ENCODE results near the gene MAGEA3.
"Not testable (repeated sequence)": the region's sequence is repeated elsewhere in the genome, so short reads cannot be mapped to it uniquely, and the experiment has no call there.

The MAGEA3 gene

DNA sequence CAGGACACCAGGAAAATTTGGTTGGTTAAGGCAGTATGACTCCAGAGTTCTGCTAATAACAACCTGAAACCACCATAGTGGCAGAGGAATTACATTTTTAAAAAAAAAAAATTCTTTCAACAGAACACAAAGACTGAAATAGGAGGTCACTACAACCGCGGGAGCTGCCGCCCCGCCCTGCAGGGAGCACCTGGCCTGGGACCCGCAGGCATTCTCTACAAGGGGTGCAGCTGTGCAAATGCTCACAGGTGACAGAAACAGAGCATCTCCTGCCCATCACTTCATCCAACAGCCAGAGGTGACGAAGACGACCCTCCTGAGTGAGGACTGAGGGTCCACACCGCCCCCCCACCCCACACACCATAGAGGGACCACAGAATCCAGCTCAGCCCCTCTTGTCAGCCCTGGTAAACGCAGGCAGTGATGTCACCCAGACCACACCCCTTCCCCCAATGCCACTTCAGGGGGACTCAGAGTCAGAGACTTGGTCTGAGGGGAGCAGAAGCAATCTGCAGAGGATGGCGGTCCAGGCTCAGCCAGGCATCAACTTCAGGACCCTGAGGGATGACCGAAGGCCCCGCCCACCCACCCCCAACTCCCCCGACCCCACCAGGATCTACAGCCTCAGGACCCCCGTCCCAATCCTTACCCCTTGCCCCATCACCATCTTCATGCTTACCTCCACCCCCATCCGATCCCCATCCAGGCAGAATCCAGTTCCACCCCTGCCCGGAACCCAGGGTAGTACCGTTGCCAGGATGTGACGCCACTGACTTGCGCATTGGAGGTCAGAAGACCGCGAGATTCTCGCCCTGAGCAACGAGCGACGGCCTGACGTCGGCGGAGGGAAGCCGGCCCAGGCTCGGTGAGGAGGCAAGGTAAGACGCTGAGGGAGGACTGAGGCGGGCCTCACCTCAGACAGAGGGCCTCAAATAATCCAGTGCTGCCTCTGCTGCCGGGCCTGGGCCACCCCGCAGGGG lies at the start of gene MAGEA3:
TSS of gene MAGEA3 (plus strand) at position 843 of the 980 bp plus-strand sequence. CDS start 2,039 bp downstream, outside the sequence.
- DNase-seq (ENCODE audit: low read depth, low spot score), result not testable (repeated sequence)

- DNase-seq (ENCODE audit: low read depth, low spot score), result no peak
Measured at GRCh38 chrX:152652060-152652459, 46.5 kb upstream of the MAGEA3 start.

- no peak for DNase-seq (ENCODE audit: low read depth, low spot score)
Measured at GRCh38 chrX:152652467-152652866, 46.1 kb upstream of the MAGEA3 start.

DNA sequence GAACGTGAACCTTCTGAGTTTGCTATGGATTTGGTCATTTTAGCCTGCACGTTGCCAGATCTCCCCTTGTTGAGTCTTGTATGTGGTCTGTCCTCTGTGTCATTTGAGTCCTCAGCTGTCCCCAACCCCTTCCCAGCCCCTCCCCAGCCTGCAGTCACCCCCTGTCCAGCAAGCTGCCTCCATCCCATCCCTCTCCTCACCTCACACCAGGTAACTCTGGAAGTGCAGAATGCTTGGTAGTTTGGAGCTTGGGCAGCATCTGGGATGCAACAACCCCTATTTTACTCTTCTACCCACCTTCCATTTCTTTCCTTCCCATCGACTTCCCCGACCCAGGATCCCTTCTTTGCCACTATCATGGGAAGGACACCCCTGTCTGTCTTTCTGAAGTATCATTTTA lies 42.5 kb upstream of the MAGEA3 start:
- DNase-seq (ENCODE audit: low read depth, low spot score), result no peak

DNA sequence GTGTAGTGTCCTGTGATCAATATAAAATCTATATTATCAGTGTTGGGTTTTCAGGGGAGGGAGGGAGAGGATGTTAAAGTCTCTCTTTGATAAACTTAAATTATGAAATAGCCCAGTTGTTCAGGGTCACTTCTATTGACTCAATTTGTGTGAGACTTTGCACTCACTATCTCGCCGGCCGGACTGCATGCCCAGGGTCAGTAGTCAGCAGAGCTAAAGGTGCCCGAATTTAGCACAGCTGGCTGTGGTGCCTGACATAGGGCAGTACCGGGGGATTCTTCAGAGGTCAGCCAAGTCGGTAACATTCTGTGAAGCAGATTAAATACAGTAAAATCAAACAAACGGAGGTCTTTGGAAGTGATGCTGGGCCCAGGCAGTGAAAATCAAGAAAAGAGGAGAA lies 41.7 kb upstream of the MAGEA3 start:
- no peak for DNase-seq (ENCODE audit: low read depth, low spot score)

DNA sequence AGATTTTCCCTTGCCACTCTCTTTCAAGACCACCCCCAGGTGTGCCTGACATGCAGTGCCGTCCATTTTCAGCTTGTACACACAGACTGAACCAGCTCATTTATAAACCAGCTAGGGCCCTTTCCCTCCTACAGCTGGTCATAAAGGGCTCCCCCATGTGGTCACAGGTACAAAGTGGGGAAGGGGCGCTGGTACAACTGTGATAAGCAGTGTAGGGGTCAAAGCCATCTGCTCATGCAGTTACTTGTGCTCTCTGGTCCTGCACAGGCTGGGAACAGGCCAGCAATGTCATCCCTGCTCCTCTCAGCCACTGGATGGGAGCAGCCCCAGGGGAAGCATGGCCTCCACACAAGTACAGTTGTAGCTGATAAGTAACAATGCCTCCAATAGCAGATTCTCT lies 40.3 kb upstream of the MAGEA3 start:
- no peak for DNase-seq (ENCODE audit: low read depth, low spot score)

GRCh38 chrX:152663086-152663485 lies 35.5 kb upstream of the MAGEA3 start:
- DNase-seq (ENCODE audit: low read depth, low spot score), result no peak

DNA sequence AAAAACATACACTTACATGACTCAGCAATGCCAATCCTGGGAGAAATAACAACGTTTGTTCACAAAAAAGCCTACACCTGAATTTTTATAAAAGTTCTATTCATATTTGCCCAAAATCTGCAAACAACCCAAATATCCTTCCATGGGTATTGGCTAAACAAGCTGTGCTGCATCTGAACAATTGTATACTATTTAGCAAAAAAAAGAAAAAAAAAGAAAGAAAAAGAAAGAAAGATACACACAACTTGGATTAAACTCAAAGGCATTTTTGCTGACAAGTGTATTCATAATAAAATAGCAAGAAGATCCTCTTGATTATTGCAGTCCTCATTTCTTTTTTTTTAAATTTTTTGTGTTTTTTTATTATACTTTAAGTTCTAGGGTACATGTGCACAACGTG lies 24.5 kb upstream of the MAGEA3 start:
- DNase-seq (ENCODE audit: low read depth, low spot score), result no peak

DNA sequence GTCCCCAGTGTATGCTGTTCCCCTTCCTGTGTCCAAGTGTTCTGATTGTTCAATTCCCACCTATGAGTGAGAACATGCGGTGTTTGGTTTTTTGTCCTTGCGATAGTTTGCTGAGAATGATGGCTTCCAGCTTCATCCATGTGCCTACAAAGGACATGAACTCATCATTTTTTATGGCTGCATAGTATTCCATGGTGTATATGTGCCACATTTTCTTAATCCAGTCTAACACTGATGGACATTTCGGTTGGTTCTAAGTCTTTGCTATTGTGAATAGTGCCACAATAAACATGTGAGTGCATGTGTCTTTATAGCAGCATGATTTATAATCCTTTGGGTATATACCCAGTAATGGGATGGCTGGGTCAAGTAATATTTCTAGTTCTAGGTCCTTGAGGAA lies 23.9 kb upstream of the MAGEA3 start:
- DNase-seq (ENCODE audit: low read depth, low spot score), result not testable (repeated sequence)

DNA sequence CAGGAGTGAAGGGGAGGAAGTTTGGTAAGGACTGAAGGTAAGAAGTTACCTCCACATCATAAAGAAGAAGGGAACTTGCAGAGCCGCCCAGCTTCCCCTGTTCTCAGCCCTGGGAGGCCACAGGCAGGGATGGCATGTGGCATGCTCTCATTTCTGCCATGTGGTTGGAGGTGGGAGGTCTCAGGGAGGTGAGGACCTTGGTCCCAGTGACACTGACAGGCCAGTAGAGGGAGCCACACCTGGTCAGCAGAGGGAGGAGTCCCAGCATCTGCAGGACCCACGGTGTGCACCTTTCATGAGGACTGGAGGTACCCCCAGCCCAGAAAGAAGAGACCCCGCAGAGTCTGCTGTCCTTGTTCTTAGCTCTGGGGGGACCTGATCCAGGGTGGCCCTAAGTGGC lies 17.6 kb upstream of the MAGEA3 start:
- DNase-seq (ENCODE audit: low read depth, low spot score), result not testable (repeated sequence)

- not testable (repeated sequence) for DNase-seq (ENCODE audit: low read depth, low spot score)
Measured at GRCh38 chrX:152700390-152700789, 1.8 kb downstream of the MAGEA3 start.

DNA sequence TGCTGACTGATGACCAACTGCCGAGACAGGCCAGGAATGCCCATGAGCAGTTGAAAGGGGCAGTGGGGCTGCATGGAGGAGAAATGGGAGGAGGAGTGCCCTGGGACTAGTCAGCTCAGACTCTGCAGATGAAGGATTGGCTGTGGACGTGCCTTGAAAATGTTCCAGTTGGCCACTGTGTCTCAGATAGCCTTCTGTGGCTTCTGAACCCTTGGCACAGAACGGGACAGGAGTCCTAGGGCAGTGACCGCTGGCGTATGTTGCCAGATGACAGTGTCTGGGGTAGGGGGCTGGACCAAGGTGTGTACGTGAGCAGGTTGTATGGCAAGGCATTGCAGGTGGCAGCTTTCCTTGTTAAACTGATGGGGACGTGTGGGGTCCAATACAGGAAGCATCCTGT lies 7.9 kb downstream of the MAGEA3 start:
- not testable (repeated sequence) for DNase-seq (ENCODE audit: low read depth, low spot score)

DNA sequence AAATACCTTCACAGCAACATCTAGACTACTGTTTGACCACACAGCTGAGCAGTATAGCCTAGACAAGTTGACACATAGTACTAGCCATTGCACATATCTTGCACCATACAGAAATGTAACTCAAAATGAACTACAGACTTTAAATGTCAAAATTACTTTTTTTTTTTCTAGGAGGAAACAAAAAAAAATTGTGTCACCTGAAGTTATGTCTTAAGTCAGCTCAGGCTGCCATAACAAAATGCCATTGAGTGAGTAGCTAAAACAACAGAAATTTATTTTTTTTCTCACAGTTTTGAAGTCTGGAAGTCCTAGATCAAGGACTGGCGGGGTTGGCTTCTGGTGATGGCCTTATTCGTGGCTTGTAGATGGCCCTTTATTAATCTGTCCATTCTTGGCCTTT lies 10.6 kb downstream of the MAGEA3 start, which contains the start of gene CSAG2:
TSS of gene CSAG2 (minus strand) at position 101 of the 400 bp plus-strand sequence. CDS start 161 bp downstream, outside the sequence.
- not testable (repeated sequence) for DNase-seq (ENCODE audit: low read depth, low spot score)

DNA sequence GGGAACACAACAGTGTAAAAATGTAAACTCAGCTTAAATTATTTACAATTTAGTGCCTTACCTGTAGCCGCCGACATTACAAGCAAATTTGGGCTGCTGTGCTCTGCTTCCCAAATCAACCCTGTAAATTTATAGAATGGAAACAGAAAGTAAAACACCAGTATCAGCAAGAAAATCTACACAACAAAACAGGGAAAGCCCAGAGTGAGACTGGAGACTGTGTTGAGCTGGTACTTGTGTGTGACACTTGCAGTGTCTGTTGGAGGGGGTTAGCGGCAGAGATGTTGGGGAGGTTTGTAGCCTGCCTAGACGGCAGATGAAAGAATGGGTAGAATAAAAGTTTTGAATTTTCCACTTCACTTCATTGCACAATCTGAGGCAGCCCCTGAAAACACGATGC lies 14.6 kb downstream of the MAGEA3 start:
- not testable (repeated sequence) for DNase-seq (ENCODE audit: low read depth, low spot score)

- DNase-seq (ENCODE audit: low read depth, low spot score), result not testable (repeated sequence)
Measured at GRCh38 chrX:152713815-152714787, 15.5 kb downstream of the MAGEA3 start, which contains the start of gene MAGEA2B. MAGEA2B (plus strand) TSS chrX:152714628; CDS start chrX:152717107, 2,479 bp downstream.

- no peak for DNase-seq (ENCODE audit: low read depth, low spot score)
Measured at GRCh38 chrX:152725409-152725808, 26.8 kb downstream of the MAGEA3 start.

DNA sequence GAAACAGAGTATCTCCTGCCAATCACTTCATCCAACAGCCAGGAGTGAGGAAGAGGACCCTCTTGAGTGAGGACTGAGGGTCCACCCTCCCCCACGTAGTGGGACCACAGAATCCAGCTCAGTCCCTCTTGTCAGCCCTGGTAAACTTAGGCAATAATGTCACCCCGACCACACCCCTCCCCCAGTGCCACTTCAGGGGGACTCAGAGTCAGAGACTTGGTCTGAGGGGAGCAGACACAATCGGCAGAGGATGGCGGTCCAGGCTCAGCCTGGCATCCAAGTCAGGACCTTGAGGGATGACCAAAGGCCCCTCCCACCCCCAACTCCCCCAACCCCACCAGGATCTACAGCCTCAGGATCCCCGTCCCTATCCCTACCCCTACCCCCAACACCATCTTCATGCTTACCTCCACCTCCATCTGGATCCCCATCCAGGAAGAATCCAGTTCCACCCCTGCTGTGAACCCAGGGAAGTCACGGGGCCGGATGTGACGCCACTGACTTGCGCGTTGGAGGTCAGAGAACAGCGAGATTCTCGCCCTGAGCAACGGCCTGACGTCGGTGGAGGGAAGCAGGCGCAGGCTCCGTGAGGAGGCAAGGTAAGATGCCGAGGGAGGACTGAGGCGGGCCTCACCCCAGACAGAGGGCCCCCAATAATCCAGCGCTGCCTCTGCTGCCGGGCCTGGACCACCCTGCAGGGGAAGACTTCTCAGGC lies 34.8 kb downstream of the MAGEA3 start, which contains the start of the genes CSAG1 and MAGEA12:
TSS of gene CSAG1 (minus strand) at position 461 of the 715 bp plus-strand sequence. CDS start 1,261 bp downstream, outside the sequence.
TSS of gene MAGEA12 (plus strand) at position 497 of the 715 bp plus-strand sequence. CDS start 2,405 bp downstream, outside the sequence.
- DNase-seq (ENCODE audit: low read depth, low spot score), result no peak

DNA sequence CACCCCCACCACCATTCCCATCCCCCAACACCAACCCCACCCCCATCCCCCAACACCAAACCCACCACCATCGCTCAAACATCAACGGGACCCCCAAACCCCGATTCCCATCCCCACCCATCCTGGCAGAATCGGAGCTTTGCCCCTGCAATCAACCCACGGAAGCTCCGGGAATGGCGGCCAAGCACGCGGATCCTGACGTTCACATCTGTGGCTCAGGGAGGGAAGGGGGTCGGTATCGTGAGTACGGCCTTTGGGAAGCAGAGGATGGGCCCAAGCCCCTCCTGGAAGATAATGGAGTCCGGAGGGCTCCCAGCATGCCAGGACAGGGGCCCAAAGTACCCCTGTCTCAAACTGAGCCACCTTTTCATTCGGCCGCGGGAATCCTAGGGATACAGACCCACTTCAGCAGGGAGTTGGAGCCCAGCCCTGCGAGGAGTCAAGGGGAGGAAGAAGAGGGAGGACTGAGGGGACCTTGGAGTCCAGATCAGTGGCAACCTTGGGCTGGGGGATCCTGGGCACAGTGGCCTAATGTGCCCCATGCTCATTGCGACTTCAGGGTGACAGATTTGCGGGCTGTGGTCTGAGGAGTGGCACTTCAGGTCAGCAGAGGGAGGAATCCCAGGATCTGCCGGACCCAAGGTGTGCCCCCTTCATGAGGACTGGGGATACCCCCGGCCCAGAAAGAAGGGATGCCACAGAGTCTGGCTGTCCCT lies 35.7 kb downstream of the MAGEA3 start:
- not testable (repeated sequence) for DNase-seq (ENCODE audit: low read depth, low spot score)

- no peak for DNase-seq (ENCODE audit: low read depth, low spot score)
Measured at GRCh38 chrX:152735101-152735500, 36.5 kb downstream of the MAGEA3 start.

Measured in smooth muscle cell of the brain vasculature (primary cell).